Keratinocyte (primary cell): ENCODE results near the gene RHOJ. TPM values are rescaled to one million over a fixed set of nuclear protein-coding genes. Genes with fewer than 3 reads are reported as not detected.

ENCODE experiments used
- DNase-seq: peaks from one replicate; pipeline ENCODE4 v3.0.0-alpha.2; 2011; ENCODE audit warnings: low read depth, missing footprints, low spot score
- FAIRE-seq: peaks from 2 replicates; lab custom pipeline; 2011; peaks lifted over from hg19 to GRCh38; lab: Jason Lieb, UNC
- H2AFZ ChIP-seq: 2 replicates; pipeline ENCODE4 v1.6.0; 2012; ENCODE audit warnings: low read length, control low read depth, inconsistent platforms; ENCODE audit not compliant: control insufficient read depth
- H3K27ac ChIP-seq: 2 replicates; pipeline ENCODE4 v1.5.1; 2011; ENCODE audit warnings: low read length; ENCODE audit not compliant: control insufficient read depth, insufficient read depth
- H3K27me3 ChIP-seq: 3 replicates; pipeline ENCODE4 v1.6.0; 2011; ENCODE audit warnings: low read length; ENCODE audit not compliant: control insufficient read depth, insufficient read depth; ENCODE audit errors: extremely low read depth
- H3K36me3 ChIP-seq, 2 experiments: 2 replicates in 1 of 2; 3 replicates in 1 of 2; pipeline ENCODE4 v1.5.1; 2011; ENCODE audit warnings: low read length in 2 of 2, mild to moderate bottlenecking in 1 of 2; ENCODE audit not compliant: control insufficient read depth in 2 of 2, insufficient read depth in 2 of 2; ENCODE audit errors: extremely low read depth in 1 of 2
- H3K4me1 ChIP-seq: 3 replicates; pipeline ENCODE4 v1.5.1; 2011; ENCODE audit warnings: low read length; ENCODE audit not compliant: control insufficient read depth, insufficient read depth; ENCODE audit errors: extremely low read depth
- H3K4me2 ChIP-seq: 3 replicates; pipeline ENCODE4 v1.6.0; 2011; ENCODE audit warnings: low read depth, low read length; ENCODE audit not compliant: control insufficient read depth, insufficient read depth; ENCODE audit errors: extremely low read depth
- H3K4me3 ChIP-seq, 3 experiments: fragments of 200-600 bp in 1 of 3; sonication (generic) in 1 of 3; 2 replicates in 2 of 3; 3 replicates in 1 of 3; pipeline ENCODE4 v1.5.1; 2011 to 2016; ENCODE audit warnings: low read length in 3 of 3, mild to moderate bottlenecking in 3 of 3, control low read depth in 2 of 3, inconsistent platforms in 1 of 3, low read depth in 1 of 3, mixed read lengths in 1 of 3, mixed run types in 1 of 3, moderate library complexity in 1 of 3; ENCODE audit not compliant: control insufficient read depth in 2 of 3, insufficient read depth in 2 of 3; ENCODE audit errors: extremely low read depth in 1 of 3
- H3K79me2 ChIP-seq: 2 replicates; pipeline ENCODE4 v1.6.0; 2012; ENCODE audit warnings: low read length; ENCODE audit not compliant: control insufficient read depth, insufficient read depth
- H3K9ac ChIP-seq: 3 replicates; pipeline ENCODE4 v1.6.0; 2011; ENCODE audit warnings: low read length; ENCODE audit not compliant: control insufficient read depth, insufficient read depth; ENCODE audit errors: extremely low read depth
- H3K9me1 ChIP-seq: 3 replicates; pipeline ENCODE4 v1.6.0; 2011; ENCODE audit warnings: low read length; ENCODE audit not compliant: control insufficient read depth, insufficient read depth; ENCODE audit errors: extremely low read depth
- H3K9me3 ChIP-seq: 2 replicates; pipeline ENCODE4 v1.5.1; 2012; ENCODE audit warnings: low read depth, low read length; ENCODE audit not compliant: control insufficient read depth
- H4K20me1 ChIP-seq: 3 replicates; pipeline ENCODE4 v1.6.0; 2011; ENCODE audit warnings: low read length; ENCODE audit not compliant: control insufficient read depth, insufficient read depth; ENCODE audit errors: extremely low read depth
- EZH2 ChIP-seq: IDR thresholded peaks from one replicate; pipeline ENCODE4 v1.6.1; 2012; ENCODE audit warnings: inconsistent platforms, mild to moderate bottlenecking, low read length, moderate library complexity
- dilution Hi-C: fragments of 300-500 bp; cut with MboI; formaldehyde crosslinking; loops from one replicate; pipeline ENCODE4 v1.7.0; 2020; ENCODE audit warnings: low sequenced_read_pairs; ENCODE audit not compliant: extremely low pct_ligation_motif_present
- polyA plus RNA-seq, 5 experiments: library from polyadenylated mRNA; depleted of rRNA in 3 of 5; stranded (reverse) in 3 of 5; stranded (forward) in 1 of 5; unstranded in 1 of 5; fragments of >200 nt; gene quantifications; 1 replicate in 1 of 5; 2 replicates in 3 of 5; 3 replicates in 1 of 5; pipeline versions ENCODE4 v1.2.1 to v1.2.3, GENCODE V29; 2011 to 2012; ENCODE audit warnings: missing spikeins in 2 of 5, low read depth in 1 of 5, low replicate concordance in 1 of 5
- TF ChIP-seq, protein P1 (sequence below), 3 experiments: IDR thresholded peaks in 1 of 3; conservative IDR thresholded peaks in 1 of 3; optimal IDR thresholded peaks in 1 of 3; 2 replicates in 2 of 3; 3 replicates in 1 of 3; pipeline versions ENCODE3 to v1.5.1; 2011; ENCODE audit warnings: low read length in 3 of 3, mild to moderate bottlenecking in 3 of 3, moderate library complexity in 2 of 3, control low read depth in 1 of 3, inconsistent platforms in 1 of 3; ENCODE audit not compliant: insufficient read depth in 2 of 3; ENCODE audit errors: extremely low read depth in 1 of 3

RHOJ gene
- polyA plus RNA-seq, 1 donor (not counting 4 experiments of a cell fraction or from before 2014, with no cell fraction given), result 0.46 TPM

DNA sequence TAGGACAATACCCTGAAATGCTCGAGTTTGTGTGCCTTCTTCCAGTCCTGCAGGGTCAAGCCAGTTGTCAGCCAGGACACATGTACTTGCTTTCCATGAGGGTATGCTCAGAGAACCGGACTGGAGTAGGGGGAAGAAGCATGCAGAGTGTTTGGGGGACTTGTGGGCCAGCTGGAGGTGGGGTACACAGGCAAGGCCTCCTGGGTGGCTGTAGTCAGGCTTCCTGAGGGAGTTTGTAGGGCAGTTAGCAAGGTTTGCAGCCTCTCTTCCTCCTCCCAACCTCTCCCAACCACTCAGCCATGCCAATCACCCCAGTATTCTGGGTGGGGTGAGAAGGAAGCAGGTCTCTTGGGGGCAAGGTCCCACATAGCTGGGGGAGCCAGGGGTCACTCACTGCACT lies 47.0 kb upstream of the RHOJ start:
- Histone ChIP-seq H3K4me3 (no peak overlapping the region), H3K27me3 (no peaks in the 10 kb centered on the region), H3K36me3 (no peaks in the 10 kb centered on the region), H3K4me1 (peaks cover 5% of the 10 kb centered on the region), H3K9me3 (no peaks in the 10 kb centered on the region), H3K27ac (no peak overlapping the region), H3K4me2 (no peak overlapping the region), H3K9ac (no peak overlapping the region), H2AFZ (no peak overlapping the region), H3K79me2 (no peaks in the 10 kb centered on the region), H3K9me1 (no peaks in the 10 kb centered on the region), H4K20me1 (no peaks in the 10 kb centered on the region)
- DNase-seq (no peak), FAIRE-seq (no peak)
- dilution Hi-C loops, result no loop called here
- TF ChIP-seq, protein P1, sequence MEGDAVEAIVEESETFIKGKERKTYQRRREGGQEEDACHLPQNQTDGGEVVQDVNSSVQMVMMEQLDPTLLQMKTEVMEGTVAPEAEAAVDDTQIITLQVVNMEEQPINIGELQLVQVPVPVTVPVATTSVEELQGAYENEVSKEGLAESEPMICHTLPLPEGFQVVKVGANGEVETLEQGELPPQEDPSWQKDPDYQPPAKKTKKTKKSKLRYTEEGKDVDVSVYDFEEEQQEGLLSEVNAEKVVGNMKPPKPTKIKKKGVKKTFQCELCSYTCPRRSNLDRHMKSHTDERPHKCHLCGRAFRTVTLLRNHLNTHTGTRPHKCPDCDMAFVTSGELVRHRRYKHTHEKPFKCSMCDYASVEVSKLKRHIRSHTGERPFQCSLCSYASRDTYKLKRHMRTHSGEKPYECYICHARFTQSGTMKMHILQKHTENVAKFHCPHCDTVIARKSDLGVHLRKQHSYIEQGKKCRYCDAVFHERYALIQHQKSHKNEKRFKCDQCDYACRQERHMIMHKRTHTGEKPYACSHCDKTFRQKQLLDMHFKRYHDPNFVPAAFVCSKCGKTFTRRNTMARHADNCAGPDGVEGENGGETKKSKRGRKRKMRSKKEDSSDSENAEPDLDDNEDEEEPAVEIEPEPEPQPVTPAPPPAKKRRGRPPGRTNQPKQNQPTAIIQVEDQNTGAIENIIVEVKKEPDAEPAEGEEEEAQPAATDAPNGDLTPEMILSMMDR (optimal IDR thresholded peaks at IDR 0.05 in 1 of 3, IDR thresholded peaks at IDR 0.05 in 1 of 3, conservative IDR thresholded peaks at IDR 0.05 in 1 of 3; ENCODE audit: extremely low read depth in 1 of 3, insufficient read depth in 2 of 3, low read length in 3 of 3), result no peak
- no peak for TF ChIP-seq EZH2

DNA sequence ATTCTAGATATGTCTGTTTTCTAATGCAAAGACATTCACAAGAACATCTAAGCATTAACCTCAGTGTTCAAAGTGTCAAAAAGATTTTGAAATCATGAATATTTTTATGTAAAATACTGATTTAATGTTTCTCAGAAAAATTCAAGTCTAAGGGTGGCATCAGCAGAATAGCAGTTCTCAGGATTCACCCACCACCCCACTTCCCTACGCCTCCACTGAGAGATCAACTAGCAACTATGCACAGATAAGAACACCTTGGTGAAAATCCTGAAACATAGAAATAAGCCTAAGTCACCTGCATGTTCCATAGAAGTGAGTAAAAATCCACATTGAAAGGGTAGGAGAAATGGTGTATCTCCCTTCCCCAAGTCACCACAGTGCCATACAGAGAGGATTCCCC lies 40.9 kb upstream of the RHOJ start:
- Histone ChIP-seq H3K36me3 (no peaks in the 10 kb centered on the region), H3K4me2 (no peak overlapping the region), H4K20me1 (no peaks in the 10 kb centered on the region), H3K9me3 (no peaks in the 10 kb centered on the region), H3K4me1 (no peaks in the 10 kb centered on the region), H3K4me3 (no peak overlapping the region), H3K79me2 (no peaks in the 10 kb centered on the region), H3K9ac (no peak overlapping the region), H2AFZ (no peak overlapping the region), H3K27me3 (no peaks in the 10 kb centered on the region), H3K27ac (no peak overlapping the region), H3K9me1 (no peaks in the 10 kb centered on the region)
- FAIRE-seq (no peak), DNase-seq (no peak)
- TF ChIP-seq, protein P1 (optimal IDR thresholded peaks at IDR 0.05 in 1 of 3, IDR thresholded peaks at IDR 0.05 in 1 of 3, conservative IDR thresholded peaks at IDR 0.05 in 1 of 3; ENCODE audit: extremely low read depth in 1 of 3, insufficient read depth in 2 of 3, low read length in 3 of 3), result no peak
- no peak for TF ChIP-seq EZH2
- dilution Hi-C loops, result no loop called here
